GDM1 (cell line): ENCODE data around the gene STT3A.
"Not testable (repeated sequence)": the region's sequence is repeated elsewhere in the genome, so short reads cannot be mapped to it uniquely, and the experiment has no call there.

Source experiments
- DNase-seq: peaks from one replicate; lab custom pipeline; 2025; lab: John Stamatoyannopoulos, UW

STT3A gene

GRCh38 chr11:125592305-125593113 is at the start of gene STT3A:
STT3A (plus strand) TSS chr11:125592852; CDS start chr11:125595916, 3,064 bp downstream.
- peak; percentile 99 for DNase-seq

DNA sequence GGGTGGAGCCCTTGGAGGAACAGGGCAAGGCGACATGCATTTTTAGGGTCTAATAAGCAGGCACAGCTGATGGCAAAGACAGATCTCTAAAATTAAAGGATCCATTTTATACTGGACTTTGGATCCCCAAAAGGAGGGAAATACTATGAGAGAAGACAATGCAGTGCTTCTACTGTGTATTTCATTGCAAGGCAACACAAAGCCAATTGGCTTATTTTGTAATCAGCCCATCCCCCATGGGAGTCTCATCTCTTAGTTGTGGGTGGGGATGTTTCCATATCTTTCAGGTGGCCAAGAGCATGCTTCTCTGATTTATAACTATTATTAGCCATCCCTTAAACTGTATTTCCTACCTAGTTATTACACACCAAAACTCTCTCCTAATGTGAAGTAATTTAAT is 41.9 kb upstream of the STT3A start:
- no peak for DNase-seq

DNA sequence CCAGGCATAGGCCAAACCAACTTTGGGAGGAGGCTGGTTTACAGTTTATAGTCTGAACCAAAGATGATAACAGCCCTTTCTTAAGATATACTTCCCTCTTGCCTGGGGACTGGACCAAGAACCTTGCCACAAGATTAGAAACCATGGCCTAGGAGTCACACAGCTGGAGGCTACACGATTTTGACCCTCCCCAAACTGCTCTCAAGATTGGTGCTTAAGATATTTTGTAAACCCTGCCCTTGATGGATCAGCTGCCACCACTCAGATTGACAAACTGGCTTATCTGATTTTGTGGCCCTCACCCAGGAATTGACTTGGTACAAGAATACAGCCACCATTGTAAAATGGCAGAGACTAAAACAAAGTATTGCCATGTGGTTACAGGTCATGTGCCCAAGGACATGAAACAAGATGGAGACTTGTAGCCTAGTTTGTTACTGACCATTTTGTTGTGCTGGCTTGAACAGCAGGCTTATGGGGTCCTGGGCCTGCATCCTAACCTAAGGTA is 40.8 kb upstream of the STT3A start:
- no peak for DNase-seq

DNA sequence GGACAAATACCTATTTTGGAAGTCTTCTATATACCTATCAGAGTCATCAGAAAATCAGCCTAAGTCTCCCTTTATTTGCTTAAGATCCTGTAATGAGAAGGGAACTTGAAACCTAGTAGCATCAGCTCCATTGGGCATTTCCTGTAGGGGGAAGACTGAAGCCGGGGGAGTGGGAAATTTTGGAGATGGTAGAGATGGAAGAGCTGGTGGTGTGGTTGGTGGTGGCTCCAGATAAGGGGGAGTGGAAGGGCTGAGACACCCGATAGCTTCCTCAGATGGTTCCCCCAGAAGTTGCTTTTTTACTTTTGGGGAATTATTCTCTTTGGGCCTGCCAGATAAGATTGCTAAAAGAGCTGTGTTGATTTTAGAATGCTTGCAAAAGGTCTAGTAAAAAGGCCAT is 39.7 kb upstream of the STT3A start:
- no peak for DNase-seq

DNA sequence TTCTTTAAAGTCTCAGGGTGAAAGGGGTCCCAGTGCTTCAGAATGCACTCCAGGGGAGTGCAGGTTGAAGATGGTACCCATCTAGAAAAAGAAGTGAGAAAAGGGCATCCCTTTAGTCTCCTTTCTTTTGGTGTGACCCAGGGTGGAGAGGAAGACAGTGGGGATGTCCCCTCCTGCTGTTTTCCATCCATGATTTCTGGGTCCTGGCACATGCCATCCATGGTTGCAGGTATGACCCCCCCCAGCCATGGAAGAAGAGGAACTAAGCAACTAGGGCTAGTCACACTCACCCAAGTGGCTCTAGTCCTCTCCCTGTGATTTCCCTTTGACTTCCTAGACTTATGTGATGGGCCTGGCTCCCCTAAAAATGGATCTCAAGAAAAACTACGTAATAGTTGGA is 39.3 kb upstream of the STT3A start:
- no peak for DNase-seq

- DNase-seq = no peak
Observed at GRCh38 chr11:125554038-125554437, 38.6 kb upstream of the STT3A start.

GRCh38 chr11:125559888-125560287 is 32.8 kb upstream of the STT3A start:
- DNase-seq = no peak

- DNase-seq = no peak
Observed at GRCh38 chr11:125561924-125562323, 30.7 kb upstream of the STT3A start.

GRCh38 chr11:125562430-125562829 is 30.2 kb upstream of the STT3A start:
- no peak for DNase-seq

DNA sequence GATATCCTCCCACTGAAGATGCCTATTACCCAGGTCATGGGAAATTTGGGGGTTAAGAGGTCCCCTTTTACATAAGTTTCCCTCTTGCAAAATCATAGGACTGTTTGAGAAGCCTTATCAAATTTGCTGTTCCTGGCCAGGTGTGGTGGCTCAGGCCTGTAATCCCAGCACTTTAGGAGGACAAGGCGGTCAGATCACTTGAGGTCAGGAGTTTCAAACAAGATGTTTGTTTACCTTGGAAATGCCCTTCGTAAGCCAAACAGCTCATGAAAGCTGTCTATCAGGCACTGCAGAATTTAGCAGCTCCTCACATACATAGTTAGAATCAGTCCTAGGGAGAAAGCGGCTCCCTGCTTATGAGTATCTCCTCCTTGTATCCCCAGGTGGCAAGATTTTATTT is 28.3 kb upstream of the STT3A start:
- no peak for DNase-seq

DNA sequence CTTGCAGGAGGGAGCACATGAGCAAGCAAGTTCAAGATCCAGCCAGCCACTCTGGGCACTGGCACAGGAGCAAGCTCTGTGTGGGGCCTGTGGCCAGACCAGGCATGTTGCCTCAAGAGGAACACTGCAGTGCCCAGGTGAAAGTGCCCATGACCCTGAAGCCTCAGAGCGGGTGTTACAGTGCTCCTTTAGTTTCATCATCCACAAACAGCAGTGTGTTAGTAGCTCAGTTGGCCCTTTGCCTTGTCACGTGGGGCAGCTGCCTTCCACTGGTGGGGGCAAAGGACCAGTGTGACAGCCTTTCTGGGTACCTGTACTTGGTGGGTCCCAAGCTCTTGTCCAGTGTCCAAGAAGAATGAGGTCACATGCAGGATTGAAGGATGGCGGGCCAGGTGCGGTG is 26.4 kb upstream of the STT3A start:
- DNase-seq = no peak

GRCh38 chr11:125568970-125569914 is 23.4 kb upstream of the STT3A start, which contains the start of gene EI24:
EI24 (plus strand) TSS chr11:125569477; CDS start chr11:125572528, 3,051 bp downstream.
- peak; percentile 88 for DNase-seq

GRCh38 chr11:125569915-125570621 is 22.6 kb upstream of the STT3A start:
- no peak for DNase-seq

DNA sequence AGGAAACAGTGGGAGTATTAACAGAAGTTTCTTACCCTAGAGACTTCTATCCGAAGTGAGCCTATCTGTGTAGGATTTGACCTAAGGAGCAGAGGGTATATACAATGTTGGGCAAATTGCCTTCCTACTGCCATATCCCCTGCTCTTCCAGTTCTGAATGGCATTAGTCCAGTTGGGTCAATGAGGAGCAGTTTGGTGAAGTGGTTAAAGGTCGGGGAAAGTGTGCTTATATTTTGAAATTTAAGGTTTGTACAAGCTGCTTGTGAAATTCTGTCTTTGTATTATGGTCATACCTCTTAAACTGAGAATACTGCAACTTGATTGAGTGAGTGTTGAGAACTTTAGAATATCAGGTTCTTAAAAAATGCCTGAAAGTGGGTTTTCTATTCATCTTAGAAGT is 21.7 kb upstream of the STT3A start:
- no peak for DNase-seq

- no peak for DNase-seq
Observed at GRCh38 chr11:125572916-125573315, 19.7 kb upstream of the STT3A start.

- DNase-seq = not testable (repeated sequence)
Observed at GRCh38 chr11:125577181-125577580, 15.5 kb upstream of the STT3A start.

GRCh38 chr11:125578783-125579182 is 13.9 kb upstream of the STT3A start:
- no peak for DNase-seq

GRCh38 chr11:125579811-125580210 is 12.8 kb upstream of the STT3A start:
- no peak for DNase-seq

DNA sequence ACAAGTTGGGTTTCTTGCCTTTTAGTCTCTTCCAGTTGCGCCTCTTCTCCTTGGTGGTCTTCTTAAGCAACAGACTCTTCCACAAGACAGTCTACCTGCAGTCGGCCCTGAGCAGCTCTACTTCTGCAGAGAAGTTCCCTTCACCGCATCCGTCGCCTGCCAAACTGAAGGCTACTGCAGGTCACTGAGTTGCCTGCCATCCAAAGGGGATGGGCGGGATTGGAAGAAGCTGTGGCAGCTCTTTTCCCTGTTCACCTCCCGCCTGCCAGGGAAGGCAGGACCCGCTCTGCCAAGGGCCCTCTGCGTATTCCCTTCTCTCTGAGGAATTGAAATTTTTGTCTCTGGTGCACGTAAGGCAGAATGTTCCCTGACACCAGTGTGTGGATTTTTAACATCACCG is 9.2 kb upstream of the STT3A start:
- no peak for DNase-seq

DNA sequence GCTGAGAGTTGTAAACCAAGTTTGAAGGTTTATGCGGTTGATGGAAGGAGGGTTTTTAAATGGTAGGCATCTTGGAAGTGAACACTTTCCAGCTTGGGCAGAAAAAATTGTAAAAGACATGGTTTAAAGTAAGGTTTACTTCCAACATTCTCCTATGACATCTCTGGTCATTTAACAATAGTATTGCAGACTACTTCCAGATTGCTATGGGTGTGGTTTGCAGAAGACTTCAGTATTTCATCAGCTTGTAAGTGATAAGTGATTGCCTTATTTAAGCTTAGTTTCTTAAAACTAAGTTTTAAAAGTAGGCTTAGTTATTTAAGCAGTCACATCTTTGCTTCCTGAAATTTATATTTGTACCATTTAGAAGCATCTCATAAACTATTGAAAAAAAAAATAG is 7.2 kb upstream of the STT3A start:
- no peak for DNase-seq

DNA sequence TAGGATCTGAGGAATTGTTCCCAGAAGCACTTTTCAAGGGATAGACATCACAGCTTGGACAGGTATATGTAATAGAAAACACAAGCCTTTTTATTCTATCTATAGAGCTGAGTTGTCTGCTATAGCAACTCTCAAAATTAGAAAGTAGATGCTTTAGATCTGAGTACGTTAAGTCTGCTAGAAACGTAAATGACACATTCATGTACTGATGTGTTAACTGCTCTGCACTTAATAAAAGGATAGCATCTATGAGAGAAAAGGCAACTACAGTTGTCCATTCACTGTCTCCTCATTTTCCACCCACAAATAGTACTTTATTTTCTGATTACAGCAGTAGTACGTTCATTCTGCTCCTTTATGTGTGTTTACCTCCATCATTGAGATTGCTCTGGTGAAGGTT is 6.0 kb upstream of the STT3A start:
- no peak for DNase-seq

- no peak for DNase-seq
Observed at GRCh38 chr11:125587480-125587879, 5.2 kb upstream of the STT3A start.
